Measurements from ENCODE around the gene AKAP6. TPM values are rescaled to one million over a fixed set of nuclear protein-coding genes. Genes with fewer than 3 reads are reported as not detected.

Gene AKAP6
- total RNA-seq, 1 experiment from 2014 or later = 1.1 TPM

GRCh38 chr14:32733015-32733414, 403.9 kb downstream of the AKAP6 start:
- Histone ChIP-seq H2AK5ac (ENCODE audit: insufficient read length, low read length) (no peak overlapping the region), H3K4me1 (ENCODE audit: insufficient read depth, low read length) (no peaks in the 10 kb centered on the region), H3K27me3 (ENCODE audit: insufficient read depth, low read length) (no peaks in the 10 kb centered on the region), H3K14ac (ENCODE audit: insufficient read depth, low read length) (no peak overlapping the region), H3K56ac (ENCODE audit: insufficient read length, low read depth, low read length) (no peak overlapping the region), H2BK5ac (ENCODE audit: insufficient read length, low read length) (no peak overlapping the region), H2AFZ (ENCODE audit: low read length) (no peak overlapping the region), H3K79me2 (ENCODE audit: insufficient read depth, low read length) (no peaks in the 10 kb centered on the region), H3K9me3 (ENCODE audit: control insufficient read depth, low read depth, low read length) (no peaks in the 10 kb centered on the region), H3K27ac (ENCODE audit: insufficient read length, low read depth, low read length) (no peak overlapping the region), H2BK120ac (ENCODE audit: low read depth, low read length, poor library complexity, severe bottlenecking) (no peak overlapping the region), H3K4ac (ENCODE audit: low read depth, low read length) (no peak overlapping the region), H2BK12ac (ENCODE audit: insufficient read length, low read depth, low read length) (no peak overlapping the region), H3K18ac (ENCODE audit: insufficient read length, low read depth, low read length) (no peak overlapping the region), H3K23me2 (ENCODE audit: insufficient read length, low read depth, low read length, poor library complexity, severe bottlenecking) (no peaks in the 10 kb centered on the region), H3T11ph (ENCODE audit: low read length) (no peak overlapping the region), H2BK20ac (ENCODE audit: low read depth, low read length, poor library complexity, severe bottlenecking) (no peak overlapping the region), H4K8ac (replicated peaks; ENCODE audit: insufficient read length, low read depth, low read length) (no peak overlapping the region), H3K4me2 (ENCODE audit: insufficient read depth, insufficient read length, low read length) (no peak overlapping the region), H3K23ac (ENCODE audit: insufficient read length, low read depth, low read length) (no peak overlapping the region), H3K79me1 (ENCODE audit: insufficient read depth, low read depth, low read length, poor library complexity, severe bottlenecking) (no peaks in the 10 kb centered on the region), H4K91ac (ENCODE audit: insufficient read length, low read depth, low read length) (no peak overlapping the region), H4K5ac (ENCODE audit: insufficient read length, low read depth, low read length) (no peak overlapping the region), H3K9ac (ENCODE audit: extremely low read depth, insufficient read length, low read length) (no peak overlapping the region), H4K20me1 (ENCODE audit: control insufficient read depth, insufficient read depth, insufficient read length) (no peaks in the 10 kb centered on the region), H2BK15ac (ENCODE audit: low read depth, low read length) (no peak overlapping the region)
- no peaks in the 10 kb centered on the region for H3K36me3 Mint-ChIP-seq (ENCODE audit: insufficient read depth in 1 of 3, low read depth in 3 of 3)
- peaks cover 10 to 11% of the 10 kb centered on the region in 2 experiments for H3K4me1 Mint-ChIP-seq
- DNase-seq = no peak
- H3K27me3 Mint-ChIP-seq (ENCODE audit: low read depth) = no peaks in the 10 kb centered on the region
- TF ChIP-seq CTCF (conservative IDR thresholded peaks at IDR 0.05) = no peak
- no peak overlapping the region for H3K27ac Mint-ChIP-seq
- H3K9me3 Mint-ChIP-seq = no peaks in the 10 kb centered on the region
- no CpG with 5 or more reads among the region's 1 CpG for WGBS (ENCODE audit: extremely low coverage, insufficient read length, low lambda C conversion rate)
- no peak overlapping the region for H3K4me3 Mint-ChIP-seq

Data from H9 (cell line).